GM21447 (cell line): Measurements from ENCODE around the gene DMXL2.
"Not testable (repeated sequence)": the region's sequence is repeated elsewhere in the genome, so short reads cannot be mapped to it uniquely, and the experiment has no call there.

Source experiments
- ATAC-seq: cut with Tn5 transposase; IDR thresholded peaks from one replicate; pipeline ENCODE4 v1.9.1; 2021; ENCODE audit not compliant: unreplicated experiment

Gene DMXL2

GRCh38 chr15:51625236-51625635, 2.7 kb upstream of the DMXL2 start:
- peak; percentile 32 for ATAC-seq

- ATAC-seq = no peak
Measured at GRCh38 chr15:51624022-51624421, 1.5 kb upstream of the DMXL2 start.

- no peak for ATAC-seq
Measured at GRCh38 chr15:51623386-51623938, 891 bp upstream of the DMXL2 start.

- ATAC-seq = peak; percentile 43
Measured at GRCh38 chr15:51621936-51622603, 501 bp downstream of the DMXL2 start.

GRCh38 chr15:51621155-51621765, 1.3 kb downstream of the DMXL2 start:
- no peak for ATAC-seq

- ATAC-seq = no peak
Measured at GRCh38 chr15:51620641-51621040, 1.9 kb downstream of the DMXL2 start.

- no peak for ATAC-seq
Measured at GRCh38 chr15:51620122-51620521, 2.4 kb downstream of the DMXL2 start.

GRCh38 chr15:51619331-51620035, 3.1 kb downstream of the DMXL2 start:
- no peak for ATAC-seq

GRCh38 chr15:51617886-51618285, 4.7 kb downstream of the DMXL2 start:
- no peak for ATAC-seq

- no peak for ATAC-seq
Measured at GRCh38 chr15:51613951-51614350, 8.6 kb downstream of the DMXL2 start.

- not testable (repeated sequence) for ATAC-seq
Measured at GRCh38 chr15:51612669-51613068, 9.9 kb downstream of the DMXL2 start.

- not testable (repeated sequence) for ATAC-seq
Measured at GRCh38 chr15:51603462-51603948, 19.1 kb downstream of the DMXL2 start.

GRCh38 chr15:51603002-51603401, 19.6 kb downstream of the DMXL2 start:
- no peak for ATAC-seq

GRCh38 chr15:51602484-51602883, 20.1 kb downstream of the DMXL2 start:
- ATAC-seq = no peak

GRCh38 chr15:51601801-51602200, 20.8 kb downstream of the DMXL2 start:
- ATAC-seq = no peak

GRCh38 chr15:51600114-51600513, 22.5 kb downstream of the DMXL2 start:
- ATAC-seq = peak; percentile 98

- no peak for ATAC-seq
Measured at GRCh38 chr15:51589881-51590568, 32.5 kb downstream of the DMXL2 start.

GRCh38 chr15:51588966-51589365, 33.6 kb downstream of the DMXL2 start:
- no peak for ATAC-seq

- ATAC-seq = no peak
Measured at GRCh38 chr15:51585986-51586385, 36.6 kb downstream of the DMXL2 start.

GRCh38 chr15:51580982-51581381, 41.6 kb downstream of the DMXL2 start:
- no peak for ATAC-seq

GRCh38 chr15:51580385-51580784, 42.2 kb downstream of the DMXL2 start:
- ATAC-seq = no peak
